Fibroblast of the conjunctiva (primary cell): ENCODE results near the gene CFAP47.
"Not testable (repeated sequence)": the region's sequence is repeated elsewhere in the genome, so short reads cannot be mapped to it uniquely, and the experiment has no call there.

Experiments
- DNase-seq: peaks from one replicate; pipeline ENCODE4 v3.0.0-alpha.2; 2010; ENCODE audit warnings: low read depth

Gene CFAP47

DNA sequence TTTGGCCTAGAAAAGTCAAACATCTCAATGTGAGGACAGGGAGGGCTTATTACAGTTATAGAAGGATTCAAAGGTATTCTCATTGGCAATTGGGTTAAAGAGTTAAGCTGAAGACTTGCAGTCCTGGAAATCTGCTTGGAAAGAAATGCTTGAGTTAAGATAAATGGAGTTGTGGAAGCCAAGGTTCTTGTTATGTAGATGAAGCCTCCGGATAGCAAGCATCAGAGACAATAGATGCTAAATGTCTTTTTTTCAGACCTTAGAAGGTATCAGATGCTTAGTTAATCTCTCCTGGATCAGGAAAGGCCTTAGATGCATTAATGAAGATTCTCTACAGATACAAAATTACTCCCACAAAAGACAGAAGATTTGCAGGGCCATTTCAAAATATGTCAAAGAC, 299.3 kb downstream of the CFAP47 start:
- DNase-seq: no peak

DNA sequence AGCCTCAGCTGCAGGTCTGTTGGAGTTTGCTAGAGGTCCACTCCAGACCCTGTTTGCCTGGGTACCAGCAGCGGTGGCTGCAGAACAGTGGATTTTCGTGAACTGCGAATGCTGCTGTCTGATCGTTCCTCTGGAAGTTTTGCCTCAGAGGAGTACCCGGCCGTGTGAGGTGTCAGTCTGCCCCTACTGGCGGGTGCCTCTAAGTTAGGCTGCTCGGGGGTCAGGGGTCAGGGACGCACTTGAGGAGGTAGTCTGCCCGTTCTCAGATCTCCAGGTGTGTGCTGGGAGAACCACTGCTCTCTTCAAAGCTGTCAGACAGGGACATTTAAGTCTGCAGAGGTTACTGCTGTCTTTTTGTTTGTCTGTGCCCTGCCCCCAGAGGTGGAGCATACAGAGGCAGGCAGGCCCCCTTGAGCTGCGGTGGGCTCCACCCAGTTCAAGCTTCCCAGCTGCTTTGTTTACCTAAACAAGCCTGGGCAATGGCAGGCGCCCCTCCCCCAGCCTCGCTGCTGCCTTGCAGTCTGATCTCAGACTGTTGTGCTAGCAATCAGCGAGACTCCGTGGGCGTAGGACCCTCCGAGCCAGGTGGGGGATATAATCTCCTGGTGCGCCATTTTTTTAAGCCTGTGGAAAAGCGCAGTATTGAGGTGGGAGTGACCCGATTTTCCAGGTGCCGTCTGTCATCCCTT, 315.4 kb downstream of the CFAP47 start:
- not testable (repeated sequence) for DNase-seq

DNA sequence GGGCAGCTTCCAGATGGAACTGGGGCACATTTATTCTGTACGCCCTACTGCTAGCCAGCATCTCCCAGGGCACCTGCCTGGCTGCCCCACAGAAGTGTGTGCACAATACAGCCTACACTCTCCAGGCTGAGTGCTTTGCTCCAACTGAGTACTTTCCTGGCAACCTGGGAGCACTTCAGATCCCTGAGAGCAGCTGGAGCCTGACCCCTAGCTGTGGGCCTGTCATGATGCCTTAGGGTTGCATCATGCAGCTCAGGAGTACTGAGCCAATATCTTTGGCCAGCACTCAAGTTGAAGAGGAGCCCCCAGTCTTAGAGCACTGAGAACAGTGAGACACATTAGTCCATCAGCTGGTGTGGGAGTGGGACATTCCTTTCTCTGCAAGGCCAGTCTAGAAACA, 321.9 kb downstream of the CFAP47 start:
- DNase-seq: no peak

DNA sequence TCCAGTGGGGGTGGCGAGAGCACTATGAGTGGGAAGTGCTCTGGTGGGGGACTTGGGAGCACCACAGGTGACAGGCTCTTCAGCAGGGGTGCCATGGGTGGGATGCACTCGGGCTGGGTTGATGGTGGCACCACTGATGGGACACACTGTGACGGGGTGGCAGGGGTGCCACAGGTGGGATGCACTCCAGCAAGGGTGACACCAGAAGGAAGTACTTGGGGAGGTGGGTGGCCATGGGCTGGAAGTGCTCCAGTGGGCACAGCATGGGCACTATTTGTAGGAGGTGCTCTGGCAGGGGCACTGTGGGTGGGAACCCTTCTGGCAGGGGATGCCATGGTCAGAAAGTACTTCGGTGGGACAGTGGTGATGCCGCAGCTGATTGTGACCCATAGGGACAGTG, 346.6 kb downstream of the CFAP47 start:
- DNase-seq: no peak

DNA sequence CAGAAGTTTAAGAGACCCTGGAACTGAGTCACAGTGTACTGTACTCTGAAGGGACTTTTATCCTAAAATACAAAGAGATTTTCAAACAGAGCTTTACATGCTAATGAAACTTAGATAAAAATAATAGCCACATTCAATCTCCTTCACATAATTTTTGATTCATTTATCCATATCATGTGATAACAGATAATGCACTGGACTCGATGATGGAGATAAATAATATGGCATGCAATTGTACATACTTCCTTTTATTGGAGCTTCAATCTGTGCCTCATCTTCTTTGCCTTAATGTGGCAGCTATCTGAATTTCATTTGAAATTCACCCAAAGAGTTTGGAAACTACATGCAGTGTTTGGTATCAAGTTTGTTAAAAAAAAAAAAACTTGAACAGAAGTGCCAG, 390.6 kb downstream of the CFAP47 start:
- DNase-seq: no peak

GRCh38 chrX:36314303-36314702, 394.8 kb downstream of the CFAP47 start:
- DNase-seq: no peak

DNA sequence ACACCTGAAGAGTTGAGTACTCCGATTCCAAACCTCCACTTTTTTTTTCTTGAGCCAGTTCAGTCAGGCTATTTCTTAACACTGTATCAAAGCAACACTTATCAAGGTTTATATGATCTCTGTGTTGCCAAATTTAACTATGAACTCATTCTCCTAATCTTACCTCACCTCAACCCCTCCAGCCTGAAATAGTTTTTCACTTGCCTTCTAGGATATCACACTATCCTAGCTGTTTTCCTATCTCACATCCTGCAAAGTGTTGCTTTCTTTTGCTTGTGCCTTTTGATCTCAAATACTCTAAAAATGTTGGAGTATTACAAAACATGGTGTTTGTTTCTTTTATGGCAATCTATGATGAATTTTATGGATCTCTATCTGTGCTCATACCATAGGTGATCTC, 415.0 kb downstream of the CFAP47 start:
- no peak for DNase-seq

- no peak for DNase-seq
These were observed 417.2 kb downstream of the CFAP47 start for GRCh38 chrX:36336751-36337150.

DNA sequence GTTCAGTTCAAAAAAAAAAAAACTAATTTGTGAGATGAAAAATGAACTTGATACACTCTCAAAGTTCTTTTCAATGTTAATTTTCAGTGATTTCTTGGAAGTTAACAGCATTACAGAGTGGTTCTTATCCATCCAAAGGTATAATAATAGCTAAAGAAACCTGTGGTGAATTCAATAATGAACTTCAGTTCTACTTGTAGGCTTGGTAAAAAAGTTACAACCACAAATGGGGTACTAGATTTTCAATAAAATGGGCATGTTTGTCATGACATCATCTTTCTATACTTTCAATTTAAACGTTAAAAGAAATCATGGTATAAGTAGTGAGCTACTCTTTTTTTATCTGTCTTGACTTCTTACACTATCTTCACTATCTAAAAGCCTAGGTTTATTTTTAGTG, 424.8 kb downstream of the CFAP47 start:
- DNase-seq: no peak

DNA sequence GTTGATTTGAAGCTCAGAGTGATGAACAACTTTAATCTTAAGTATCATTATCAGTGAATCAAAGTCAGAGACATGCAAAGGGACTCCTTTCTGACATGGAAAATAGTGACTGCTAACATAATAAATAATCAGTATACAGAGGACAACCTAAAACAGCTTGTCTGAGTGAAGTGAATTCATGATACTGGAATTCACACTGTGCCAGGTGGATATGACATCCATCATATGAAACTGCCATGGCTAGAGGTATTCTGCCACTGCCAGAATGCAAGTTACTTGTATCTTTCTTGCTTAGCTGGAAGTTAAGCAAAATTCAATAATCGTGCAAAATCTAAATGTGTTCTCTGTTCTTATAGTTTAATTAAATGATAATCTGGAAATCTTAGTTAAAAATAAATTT, 429.0 kb downstream of the CFAP47 start:
- no peak for DNase-seq

- DNase-seq: no peak
These were observed 438.3 kb downstream of the CFAP47 start for GRCh38 chrX:36357855-36358254.

- no peak for DNase-seq
These were observed 444.7 kb downstream of the CFAP47 start for GRCh38 chrX:36364262-36364661.

GRCh38 chrX:36383495-36383894, 464.0 kb downstream of the CFAP47 start:
- no peak for DNase-seq

GRCh38 chrX:36388901-36389300, 469.4 kb downstream of the CFAP47 start:
- no peak for DNase-seq

DNA sequence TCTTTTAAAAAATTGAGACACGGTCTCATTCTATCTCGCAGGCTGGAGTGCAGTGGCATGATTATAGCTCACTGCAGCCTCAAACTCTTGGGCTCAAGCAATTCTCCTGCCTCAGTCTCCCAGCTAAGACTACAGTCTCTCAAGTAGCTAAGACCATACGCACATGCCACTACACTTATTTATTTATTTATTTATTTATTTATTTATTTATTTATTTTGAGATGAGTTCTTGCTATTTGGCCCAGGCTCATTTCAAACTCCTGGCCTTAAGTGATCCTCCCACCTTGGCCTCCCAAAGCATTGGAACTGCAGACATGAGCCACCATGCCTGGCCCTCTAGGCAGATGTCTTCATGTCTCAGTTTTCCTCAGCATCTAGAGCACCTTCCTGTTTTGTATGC, 482.2 kb downstream of the CFAP47 start:
- DNase-seq: no peak

GRCh38 chrX:36407836-36408235, 488.3 kb downstream of the CFAP47 start:
- no peak for DNase-seq

GRCh38 chrX:36414056-36414455, 494.5 kb downstream of the CFAP47 start:
- no peak for DNase-seq

GRCh38 chrX:36422368-36422767, 502.8 kb downstream of the CFAP47 start:
- DNase-seq: no peak

DNA sequence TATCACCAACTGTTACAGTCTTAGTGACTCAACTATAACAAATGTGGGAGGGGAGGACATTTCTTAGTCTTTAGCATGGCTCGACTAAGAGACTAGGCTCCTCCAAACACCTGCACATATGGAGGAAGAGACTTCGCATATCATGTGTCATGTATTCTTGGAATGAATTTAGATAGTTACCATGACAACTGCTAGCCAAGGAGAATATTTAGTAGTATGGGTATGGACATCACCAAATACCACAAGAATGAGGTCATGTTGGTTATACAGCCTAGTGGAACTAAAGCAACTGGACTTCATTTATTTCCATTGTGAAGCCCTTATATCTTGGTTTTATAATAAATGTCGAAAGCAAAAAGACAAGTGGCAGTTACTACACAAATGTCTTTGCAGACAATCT, 512.3 kb downstream of the CFAP47 start:
- DNase-seq: peak; percentile 6

- DNase-seq: no peak
These were observed 515.0 kb downstream of the CFAP47 start for GRCh38 chrX:36434522-36434921.
